ENCODE results near the gene UNC93B1.
"Not testable (repeated sequence)": the region's sequence is repeated elsewhere in the genome, so short reads cannot be mapped to it uniquely, and the experiment has no call there.

UNC93B1 gene

GRCh38 chr11:67963217-67963616 lies 40.7 kb downstream of the UNC93B1 start:
- not testable (repeated sequence) for H3K4me3 ChIP-seq (ENCODE audit: insufficient read depth, low read depth, low read length); H3K9me3 ChIP-seq (ENCODE audit: control insufficient read depth, low read length); H3K36me3 ChIP-seq (ENCODE audit: control insufficient read depth, insufficient read depth, low read length); H3K27me3 ChIP-seq (ENCODE audit: control insufficient read depth, insufficient read depth, low read length, poor library complexity, severe bottlenecking); H3K27ac ChIP-seq (ENCODE audit: insufficient read depth, low read depth, low read length, poor library complexity, severe bottlenecking); H3K4me1 ChIP-seq (ENCODE audit: control insufficient read depth, insufficient read depth, low read length)
- 94% methylated on average over 16 of the region's 16 CpGs for WGBS, 2 experiments

GRCh38 chr11:67956236-67956635 lies 47.7 kb downstream of the UNC93B1 start:
- H3K27ac ChIP-seq (ENCODE audit: insufficient read depth, low read depth, low read length, poor library complexity, severe bottlenecking); H3K4me3 ChIP-seq (ENCODE audit: insufficient read depth, low read depth, low read length); H3K36me3 ChIP-seq (ENCODE audit: control insufficient read depth, insufficient read depth, low read length); H3K9me3 ChIP-seq (ENCODE audit: control insufficient read depth, low read length); H3K4me1 ChIP-seq (ENCODE audit: control insufficient read depth, insufficient read depth, low read length): not testable (repeated sequence)
- WGBS, 2 experiments = 86 to 87% methylated on average over 6 of the region's 6 CpGs
- H3K27me3 ChIP-seq (ENCODE audit: control insufficient read depth, insufficient read depth, low read length, poor library complexity, severe bottlenecking) = peaks cover 16% of the 10 kb centered on the region

- not testable (repeated sequence) for H3K36me3 ChIP-seq (ENCODE audit: control insufficient read depth, insufficient read depth, low read length); H3K27ac ChIP-seq (ENCODE audit: insufficient read depth, low read depth, low read length, poor library complexity, severe bottlenecking); H3K4me1 ChIP-seq (ENCODE audit: control insufficient read depth, insufficient read depth, low read length); H3K9me3 ChIP-seq (ENCODE audit: control insufficient read depth, low read length)
- WGBS, 2 experiments = 1% methylated on average over 57 of the region's 57 CpGs
- peak overlapping the region; percentile 47 for H3K4me3 ChIP-seq (ENCODE audit: insufficient read depth, low read depth, low read length)
- H3K27me3 ChIP-seq (ENCODE audit: control insufficient read depth, insufficient read depth, low read length, poor library complexity, severe bottlenecking) = peaks cover 16% of the 10 kb centered on the region
Measured at GRCh38 chr11:67955461-67956007, 48.4 kb downstream of the UNC93B1 start.

GRCh38 chr11:67954971-67955370 lies 48.9 kb downstream of the UNC93B1 start:
- not testable (repeated sequence) for H3K9me3 ChIP-seq (ENCODE audit: control insufficient read depth, low read length); H3K36me3 ChIP-seq (ENCODE audit: control insufficient read depth, insufficient read depth, low read length); H3K4me1 ChIP-seq (ENCODE audit: control insufficient read depth, insufficient read depth, low read length); H3K27ac ChIP-seq (ENCODE audit: insufficient read depth, low read depth, low read length, poor library complexity, severe bottlenecking)
- peak overlapping the region; percentile 47 for H3K4me3 ChIP-seq (ENCODE audit: insufficient read depth, low read depth, low read length)
- H3K27me3 ChIP-seq (ENCODE audit: control insufficient read depth, insufficient read depth, low read length, poor library complexity, severe bottlenecking) = peaks cover 16% of the 10 kb centered on the region
- WGBS, 2 experiments = 6 to 7% methylated on average over 19 to 24 of the region's 26 CpGs

GRCh38 chr11:67954251-67954650 lies 49.6 kb downstream of the UNC93B1 start:
- H3K4me3 ChIP-seq (ENCODE audit: insufficient read depth, low read depth, low read length); H3K27ac ChIP-seq (ENCODE audit: insufficient read depth, low read depth, low read length, poor library complexity, severe bottlenecking): not testable (repeated sequence)
- 90 to 91% methylated on average over 14 of the region's 14 CpGs for WGBS, 2 experiments

GRCh38 chr11:67950705-67951104 lies 53.2 kb downstream of the UNC93B1 start:
- 94 to 95% methylated on average over 7 to 8 of the region's 8 CpGs for WGBS, 2 experiments
- H3K4me3 ChIP-seq (ENCODE audit: insufficient read depth, low read depth, low read length); H3K4me1 ChIP-seq (ENCODE audit: control insufficient read depth, insufficient read depth, low read length); H3K27ac ChIP-seq (ENCODE audit: insufficient read depth, low read depth, low read length, poor library complexity, severe bottlenecking); H3K36me3 ChIP-seq (ENCODE audit: control insufficient read depth, insufficient read depth, low read length); H3K9me3 ChIP-seq (ENCODE audit: control insufficient read depth, low read length): not testable (repeated sequence)
- peaks cover 16% of the 10 kb centered on the region for H3K27me3 ChIP-seq (ENCODE audit: control insufficient read depth, insufficient read depth, low read length, poor library complexity, severe bottlenecking)

More at GRCh38 chr11:67954251-67954650, 49.6 kb downstream of the UNC93B1 start:
- peaks cover 16% of the 10 kb centered on the region for H3K27me3 ChIP-seq (ENCODE audit: control insufficient read depth, insufficient read depth, low read length, poor library complexity, severe bottlenecking)
- not testable (repeated sequence) for H3K9me3 ChIP-seq (ENCODE audit: control insufficient read depth, low read length); H3K4me1 ChIP-seq (ENCODE audit: control insufficient read depth, insufficient read depth, low read length); H3K36me3 ChIP-seq (ENCODE audit: control insufficient read depth, insufficient read depth, low read length)

- not testable (repeated sequence) for H3K27ac ChIP-seq (ENCODE audit: insufficient read depth, low read depth, low read length, poor library complexity, severe bottlenecking); H3K9me3 ChIP-seq (ENCODE audit: control insufficient read depth, low read length); H3K27me3 ChIP-seq (ENCODE audit: control insufficient read depth, insufficient read depth, low read length, poor library complexity, severe bottlenecking); H3K36me3 ChIP-seq (ENCODE audit: control insufficient read depth, insufficient read depth, low read length); H3K4me3 ChIP-seq (ENCODE audit: insufficient read depth, low read depth, low read length); H3K4me1 ChIP-seq (ENCODE audit: control insufficient read depth, insufficient read depth, low read length)
- 92 to 96% methylated on average over 5 of the region's 7 CpGs for whole genome bisulfite sequencing, 2 experiments
Measured at GRCh38 chr11:67947785-67948184, 56.1 kb downstream of the UNC93B1 start.

GRCh38 chr11:67946403-67946802 lies 57.5 kb downstream of the UNC93B1 start:
- WGBS, 2 experiments = 95 to 100% methylated on average over 4 of the region's 4 CpGs
- not testable (repeated sequence) for H3K9me3 ChIP-seq (ENCODE audit: control insufficient read depth, low read length); H3K27ac ChIP-seq (ENCODE audit: insufficient read depth, low read depth, low read length, poor library complexity, severe bottlenecking); H3K4me3 ChIP-seq (ENCODE audit: insufficient read depth, low read depth, low read length); H3K36me3 ChIP-seq (ENCODE audit: control insufficient read depth, insufficient read depth, low read length); H3K27me3 ChIP-seq (ENCODE audit: control insufficient read depth, insufficient read depth, low read length, poor library complexity, severe bottlenecking); H3K4me1 ChIP-seq (ENCODE audit: control insufficient read depth, insufficient read depth, low read length)

GRCh38 chr11:67943406-67943805 lies 60.5 kb downstream of the UNC93B1 start:
- not testable (repeated sequence) for H3K36me3 ChIP-seq (ENCODE audit: control insufficient read depth, insufficient read depth, low read length); H3K27ac ChIP-seq (ENCODE audit: insufficient read depth, low read depth, low read length, poor library complexity, severe bottlenecking); H3K4me3 ChIP-seq (ENCODE audit: insufficient read depth, low read depth, low read length); H3K4me1 ChIP-seq (ENCODE audit: control insufficient read depth, insufficient read depth, low read length); H3K9me3 ChIP-seq (ENCODE audit: control insufficient read depth, low read length); H3K27me3 ChIP-seq (ENCODE audit: control insufficient read depth, insufficient read depth, low read length, poor library complexity, severe bottlenecking)
- 10 to 13% methylated on average over 5 of the region's 5 CpGs for WGBS, 2 experiments
